Measurements from ENCODE around the gene PTPRF. TPM values are rescaled to one million over a fixed set of nuclear protein-coding genes. Genes with fewer than 3 reads are reported as not detected.

PTPRF gene
- total RNA-seq, 1 donor from 2014 or later, result 7.7 TPM

DNA sequence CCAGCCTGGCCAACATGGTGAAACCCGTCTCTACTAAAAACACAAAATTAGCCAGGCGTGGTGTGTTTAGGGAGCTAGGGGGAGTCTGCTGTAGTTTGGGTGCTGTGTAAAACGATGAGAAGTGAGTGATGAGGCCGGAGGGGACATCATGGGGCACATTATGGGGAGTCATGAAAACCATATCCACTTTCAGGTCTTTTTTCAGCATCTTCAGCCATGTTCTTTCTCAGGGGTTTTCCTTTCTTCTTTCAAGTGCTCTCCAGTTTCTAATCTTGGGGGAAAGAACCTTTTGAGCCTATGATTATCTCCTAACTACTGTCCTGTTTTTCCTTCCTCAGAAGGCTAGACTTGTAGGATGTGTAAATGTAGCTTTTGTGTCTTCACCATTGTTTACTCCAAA lies 133.7 kb downstream of the PTPRF start:
- intact Hi-C loops (cut with DNase I), result no loop called here
- ATAC-seq (no peak), DNase-seq (ENCODE audit: missing footprints) (no peak)

DNA sequence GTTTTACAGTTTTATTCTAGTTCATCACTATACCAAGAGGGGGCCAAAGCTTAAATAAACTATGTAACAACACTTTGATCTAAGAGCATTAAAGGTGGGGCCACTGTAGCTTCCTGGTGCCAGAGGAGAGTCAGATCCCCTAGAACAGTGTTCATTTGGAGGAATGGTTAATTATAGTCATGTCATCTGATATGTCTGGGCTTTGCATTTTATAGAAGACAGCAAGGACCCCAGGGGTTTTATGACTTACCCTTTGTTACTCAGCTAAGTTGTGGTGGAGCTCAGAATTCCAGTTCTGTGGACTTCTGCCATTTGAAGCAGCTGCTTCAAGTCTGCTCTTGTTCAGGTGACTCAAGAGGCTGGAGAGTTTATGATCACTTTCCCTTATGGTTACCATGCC lies 135.9 kb downstream of the PTPRF start:
- ATAC-seq (no peak), DNase-seq (ENCODE audit: missing footprints) (no peak)
- intact Hi-C loops (cut with DNase I), result no loop called here

DNA sequence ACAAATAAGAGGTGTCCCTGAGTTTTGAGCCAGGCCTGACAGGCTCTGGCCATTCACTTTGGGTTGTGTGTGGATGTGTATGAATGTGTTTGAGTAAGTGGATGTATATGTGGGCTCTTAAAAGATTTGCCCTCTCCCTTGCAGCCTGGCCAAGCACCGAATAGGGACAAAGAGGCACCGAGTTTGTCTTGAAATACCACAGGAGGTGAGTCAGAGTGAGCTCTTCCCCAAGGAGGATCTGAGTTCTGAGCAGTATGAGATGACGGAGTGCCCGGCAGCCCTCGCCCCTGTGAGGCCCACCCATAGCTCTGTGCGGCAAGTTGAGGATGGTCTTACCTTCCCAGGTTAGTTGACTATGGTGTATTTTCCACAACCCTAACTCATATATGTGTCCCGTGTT lies 138.3 kb downstream of the PTPRF start:
- intact Hi-C loops (cut with DNase I), result no loop called here
- DNase-seq (ENCODE audit: missing footprints), result no peak
- no peak for ATAC-seq

DNA sequence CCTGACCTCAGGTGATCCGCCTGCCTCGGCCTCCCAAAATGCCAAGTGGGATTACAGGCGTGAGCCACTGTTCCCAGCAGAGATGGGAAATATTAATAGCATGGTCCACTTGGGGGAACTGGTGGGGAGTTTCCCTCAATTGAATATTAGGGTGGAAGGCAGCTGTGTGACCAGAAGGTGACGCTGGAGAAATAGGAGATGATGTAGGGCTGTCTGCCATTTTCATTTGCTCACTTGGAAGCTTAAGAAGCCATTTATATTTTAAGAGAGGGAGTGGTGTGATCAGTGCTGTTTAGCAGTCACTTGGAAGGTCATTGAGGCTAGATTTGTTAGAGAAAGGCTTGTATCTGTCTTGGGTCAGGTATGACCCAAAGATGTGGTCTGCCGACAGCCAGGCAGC lies 139.2 kb downstream of the PTPRF start:
- DNase-seq (ENCODE audit: missing footprints), result no peak
- no peak for ATAC-seq
- intact Hi-C loops (cut with DNase I), result loop anchor here (10.0 kb wide), 1 partner anchor 215 kb away; the partner anchor contains the start of gene HYI

DNA sequence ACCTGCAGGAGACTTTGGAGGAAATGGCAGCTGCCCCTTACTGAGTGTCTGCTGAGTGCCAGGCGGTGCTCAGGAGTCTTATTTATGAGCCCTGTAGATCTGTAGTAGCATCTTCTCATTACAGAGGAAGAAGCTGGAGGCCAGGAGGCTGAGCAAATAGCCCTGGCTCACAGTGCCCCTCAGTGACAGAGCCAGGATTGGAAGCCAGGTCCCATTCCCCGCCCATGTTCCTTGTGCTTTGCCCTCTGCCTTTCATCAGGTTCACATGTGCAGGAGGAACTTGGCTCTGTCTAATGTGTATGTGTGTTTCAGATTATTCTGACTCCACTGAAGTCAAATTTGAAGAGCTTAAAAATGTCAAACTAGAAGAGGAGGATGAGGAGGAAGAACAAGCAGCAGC lies 140.5 kb downstream of the PTPRF start:
- DNase-seq (ENCODE audit: missing footprints) (no peak), ATAC-seq (peak; percentile 79)
- intact Hi-C loops (cut with DNase I), result loop anchor here (10.0 kb wide), 1 partner anchor 216 kb away; the partner anchor contains the start of gene HYI

DNA sequence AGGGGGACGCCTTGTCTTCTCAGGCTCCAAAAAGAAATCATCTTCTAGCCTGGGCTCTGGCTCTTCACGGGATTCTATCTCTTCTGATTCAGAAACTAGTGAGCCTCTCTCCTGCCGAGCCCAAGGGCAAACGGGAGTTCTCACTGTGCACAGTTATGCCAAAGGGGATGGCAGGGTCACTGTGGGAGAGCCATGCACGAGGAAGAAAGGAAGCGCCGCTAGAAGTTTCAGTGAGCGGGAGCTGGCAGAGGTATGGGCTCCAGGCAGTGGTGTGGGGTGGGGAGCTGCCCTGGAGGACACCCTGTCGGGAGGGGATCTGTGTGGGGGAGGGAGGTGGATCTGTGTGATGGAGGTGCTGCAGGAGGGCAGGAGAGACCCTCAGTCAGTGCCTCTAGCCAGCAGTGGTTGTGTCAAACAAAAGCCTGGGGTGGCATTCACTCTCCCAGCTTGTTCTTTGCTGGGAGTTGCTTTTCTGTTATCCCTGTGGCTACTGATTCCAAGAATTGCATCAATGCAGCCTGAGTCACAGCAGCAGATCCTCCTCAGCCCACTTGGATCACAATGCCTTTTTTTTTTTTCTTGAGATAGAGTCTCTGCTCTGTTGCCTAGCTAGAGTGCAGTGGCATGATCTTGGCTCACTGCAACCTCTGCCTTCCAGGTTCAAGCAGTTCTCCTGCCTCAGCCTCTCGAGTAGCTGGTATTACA lies 141.1 kb downstream of the PTPRF start:
- peak; percentile 53 for ATAC-seq
- intact Hi-C loops (cut with DNase I), result loop anchor here (10.0 kb wide), 1 partner anchor 217 kb away; the partner anchor contains the start of gene HYI
- DNase-seq (ENCODE audit: missing footprints), result no peak

DNA sequence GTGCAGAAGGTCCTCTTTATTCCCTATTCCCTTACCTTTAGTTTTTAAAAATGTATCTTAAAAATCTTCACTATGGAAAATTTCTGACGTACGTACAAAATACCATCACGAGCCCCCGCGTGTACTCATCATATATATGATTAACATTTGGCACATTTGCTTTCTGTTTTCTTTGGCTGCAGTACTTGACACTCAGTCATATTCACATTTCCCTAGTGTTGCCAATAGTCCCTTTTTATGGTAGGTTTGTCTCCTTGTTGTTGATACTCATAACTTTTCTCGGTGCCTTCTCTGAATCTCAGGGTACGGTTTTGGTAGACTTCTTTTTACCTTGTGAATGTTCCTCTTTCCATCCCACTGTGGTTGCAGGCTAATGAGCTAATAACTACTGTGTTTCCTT lies 142.6 kb downstream of the PTPRF start:
- no peak for ATAC-seq
- no peak for DNase-seq (ENCODE audit: missing footprints)
- intact Hi-C loops (cut with DNase I), result loop anchor here (10.0 kb wide), 1 partner anchor 218 kb away; the partner anchor contains the start of gene HYI

Other genes with a start within 250 kb of the PTPRF start
- not detected for gene C1orf210, start 245.3 kb upstream of the PTPRF start, total RNA-seq
- 22.2 TPM for gene TIE1, start 229.9 kb upstream of the PTPRF start, total RNA-seq
- gene MPL, start 193.1 kb upstream of the PTPRF start, total RNA-seq, result 0.73 TPM
- 1.6 TPM for gene CDC20, start 171.9 kb upstream of the PTPRF start, total RNA-seq
- gene ELOVL1, start 162.9 kb upstream of the PTPRF start, total RNA-seq, result 34.4 TPM
- gene MED8, start 141.1 kb upstream of the PTPRF start, total RNA-seq, result 18.0 TPM
- 22.5 TPM for gene SZT2, start 141.0 kb upstream of the PTPRF start, total RNA-seq
- 20.2 TPM for gene HYI, start 77.0 kb upstream of the PTPRF start, total RNA-seq
- gene KDM4A, start 119.3 kb downstream of the PTPRF start, total RNA-seq, result 15.2 TPM
- gene ST3GAL3, start 176.7 kb downstream of the PTPRF start, total RNA-seq, result 22.0 TPM